AG20443 (cell line): ENCODE results near the gene USP30.

Experiments
- DNase-seq: peaks from one replicate; pipeline ENCODE4 v3.0.0; 2012; ENCODE audit warnings: low spot score, mixed read lengths

Gene USP30

DNA sequence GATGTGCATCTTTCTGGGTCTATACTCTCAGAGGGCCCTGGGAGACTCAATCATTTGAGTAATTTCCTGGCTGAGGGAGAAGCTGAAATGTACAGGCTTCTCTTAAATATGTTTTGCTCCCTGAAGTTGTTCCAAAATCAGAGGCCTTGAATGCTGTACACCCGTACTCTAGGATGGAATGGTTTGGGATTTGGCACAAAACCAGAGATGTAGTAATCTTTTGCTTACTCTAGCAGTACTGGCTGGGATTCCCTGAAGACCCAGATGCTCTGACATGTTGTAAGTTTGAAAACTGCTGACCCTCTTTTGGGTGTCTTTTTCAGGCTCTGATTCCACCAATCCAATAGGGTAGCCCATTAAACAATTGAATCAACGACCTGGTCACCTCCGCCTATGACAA, 74.4 kb downstream of the USP30 start:
- DNase-seq = no peak

DNA sequence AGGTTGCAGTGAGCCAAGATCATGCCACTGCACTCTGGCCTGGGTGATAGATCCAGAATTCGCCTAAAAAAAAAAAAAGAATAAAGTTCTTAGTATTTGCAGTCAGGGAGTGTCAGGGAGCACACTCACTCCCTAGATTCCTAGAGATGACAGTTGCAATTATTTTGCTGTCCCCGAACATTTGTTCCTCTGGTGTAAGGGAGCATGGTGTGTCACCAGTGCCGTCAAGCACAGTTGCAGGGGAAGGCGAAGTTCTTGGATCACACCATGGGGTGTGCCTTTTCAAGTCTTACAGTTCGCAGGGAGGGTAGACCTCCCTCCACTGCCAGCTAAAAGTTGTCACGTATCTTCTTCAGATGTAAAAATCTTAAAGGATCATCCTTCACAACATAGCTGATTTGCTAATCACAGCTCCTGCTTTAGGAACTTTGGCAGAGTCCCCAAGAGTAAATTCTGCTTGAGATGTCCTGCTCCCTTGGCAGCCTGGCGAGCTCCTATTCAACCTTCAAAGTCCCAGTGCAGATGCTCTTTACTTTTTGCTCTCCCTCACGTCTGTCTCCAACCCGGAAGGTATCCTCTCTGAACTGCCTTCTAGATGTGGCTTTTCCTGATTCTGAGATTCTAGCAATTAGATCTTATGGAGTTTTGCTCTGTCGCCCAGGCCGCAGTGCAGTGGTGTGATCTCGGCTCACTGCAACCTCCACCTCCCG, 75.3 kb downstream of the USP30 start:
- DNase-seq = no peak

DNA sequence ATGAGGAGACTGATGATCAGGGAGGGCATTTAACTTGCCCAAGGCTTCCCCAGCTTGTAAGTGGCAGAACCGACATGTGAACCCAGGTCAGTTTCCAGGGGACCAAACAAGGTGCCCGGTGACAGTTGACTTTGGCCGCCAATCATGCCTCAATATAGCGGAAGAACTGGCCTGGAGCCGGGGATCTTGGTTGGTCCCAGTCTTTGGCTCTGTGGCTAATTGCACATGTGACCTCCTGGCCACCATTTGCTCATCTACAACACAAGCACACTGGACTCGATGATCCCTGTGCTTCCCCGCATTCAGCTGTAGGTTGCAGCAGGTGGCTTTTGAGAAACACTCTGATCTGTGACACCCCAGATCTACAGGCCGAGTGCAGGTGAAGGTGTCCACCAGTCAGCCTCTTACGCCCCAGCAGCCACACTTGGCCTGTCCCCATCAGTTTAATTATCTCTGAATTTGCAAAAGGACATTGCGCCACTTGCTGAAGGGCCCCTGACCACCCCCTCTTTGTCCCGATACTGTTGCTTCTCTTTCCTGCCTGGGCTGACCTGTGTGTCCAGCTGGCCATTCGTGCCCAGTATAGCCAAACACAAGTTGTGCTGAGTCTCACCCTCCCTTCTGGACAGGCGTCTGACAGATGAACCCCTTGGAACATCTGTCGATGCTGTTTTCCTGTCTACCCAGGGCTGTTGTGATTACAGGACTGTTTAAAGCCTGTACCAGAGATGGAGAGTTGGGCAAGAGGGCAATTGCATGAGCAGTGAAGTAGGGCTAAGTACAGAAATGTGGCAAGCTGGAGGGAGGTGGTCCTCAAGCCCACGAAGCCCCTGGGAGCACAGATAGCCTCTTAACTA, 78.1 kb downstream of the USP30 start:
- no peak for DNase-seq

DNA sequence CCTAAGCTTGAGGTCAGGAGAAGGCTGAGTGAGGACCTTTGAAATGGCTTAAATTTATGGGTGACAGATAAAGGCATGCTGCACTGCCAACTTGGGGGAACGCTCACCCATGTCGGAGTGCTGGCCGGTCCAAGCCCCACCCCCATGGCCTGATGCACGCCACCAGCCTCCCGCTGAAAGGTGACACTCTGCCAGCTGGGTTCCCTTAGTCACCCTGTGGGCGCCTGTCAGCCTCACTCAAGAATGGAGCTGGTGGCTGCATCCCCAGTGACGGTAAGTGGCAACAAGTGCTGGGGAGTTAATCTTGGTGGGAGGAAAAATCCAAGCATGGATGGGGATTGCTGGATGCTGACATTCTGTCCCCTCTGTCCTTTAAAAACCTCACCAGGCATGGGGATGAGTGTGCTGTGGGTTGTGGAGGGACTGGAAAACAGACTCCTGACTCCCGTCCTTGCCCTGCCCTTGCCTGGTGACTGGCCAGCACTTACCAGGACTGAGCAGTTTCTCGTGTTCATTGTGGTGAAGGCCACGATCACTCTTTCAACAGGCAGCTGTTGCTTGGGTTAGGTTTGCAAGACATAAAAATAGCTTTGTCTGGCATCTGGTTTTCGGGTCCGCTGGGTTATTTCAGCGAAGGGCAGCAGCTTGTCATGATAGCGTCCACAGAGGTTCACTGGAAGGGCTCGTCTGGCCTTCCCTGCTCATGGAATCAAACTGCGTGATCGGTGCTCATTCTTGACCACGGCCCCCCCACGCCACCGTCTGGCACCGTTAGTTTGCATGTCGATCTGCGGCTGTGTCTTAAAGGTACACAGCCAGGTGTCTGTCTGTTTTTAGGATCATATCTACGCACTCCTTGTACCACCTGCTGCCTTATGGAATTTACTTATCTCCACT, 79.0 kb downstream of the USP30 start:
- DNase-seq = peak; percentile 65

DNA sequence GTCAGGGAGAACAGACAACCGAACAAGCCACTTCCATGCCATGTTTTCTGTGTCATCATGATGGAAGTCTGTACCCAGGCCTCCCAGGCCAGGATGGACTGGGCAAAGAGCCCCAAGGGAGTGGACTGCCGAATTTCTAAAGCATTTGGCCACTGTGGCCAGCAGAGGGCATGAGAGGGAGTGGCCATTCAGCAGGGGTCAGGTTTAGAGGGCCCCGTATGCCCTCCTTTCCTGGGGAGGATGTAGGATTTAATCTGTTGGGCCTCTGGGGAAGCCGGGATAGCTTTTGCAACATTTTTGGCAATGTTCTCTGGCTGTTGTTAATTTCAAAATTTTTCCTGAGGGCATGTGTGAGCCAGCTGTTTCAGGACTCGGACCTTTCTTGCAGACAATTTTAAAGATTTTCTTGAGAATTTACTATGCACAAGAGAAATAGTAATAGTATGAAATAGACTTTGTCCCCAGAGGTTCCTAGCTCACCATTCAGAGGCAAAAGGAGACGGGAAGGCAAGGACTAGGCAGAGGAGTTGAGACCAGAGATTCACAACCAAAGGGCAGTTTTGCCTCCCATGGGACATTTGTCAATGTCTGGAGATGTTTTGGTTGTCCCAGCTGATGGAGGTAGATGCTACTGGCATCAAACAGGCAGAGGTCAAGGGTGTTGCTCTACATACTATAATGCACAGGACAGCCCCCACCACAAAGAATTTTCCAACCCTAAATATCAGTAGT, 82.0 kb downstream of the USP30 start:
- peak; percentile 81 for DNase-seq

DNA sequence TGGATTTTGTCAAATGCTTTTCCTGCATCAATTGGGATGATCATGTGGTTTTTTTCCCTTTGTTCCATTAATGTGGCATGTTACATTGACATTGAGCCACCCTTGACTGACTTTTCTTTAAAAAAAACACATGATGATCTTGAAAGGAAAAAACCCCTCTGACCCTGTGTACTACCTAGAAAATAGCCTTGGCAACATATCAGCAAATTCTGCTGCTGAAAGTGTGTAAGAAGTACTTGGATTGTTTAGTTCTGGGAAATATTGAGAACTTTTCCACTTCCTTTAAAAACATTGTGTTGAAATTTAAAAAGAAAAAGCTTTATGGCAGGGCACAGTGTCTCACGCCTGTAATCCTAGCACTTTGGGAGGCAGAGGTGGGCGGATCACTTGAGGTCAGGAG, 84.7 kb downstream of the USP30 start:
- no peak for DNase-seq
